Measurements from ENCODE around the gene SORT1. TPM values are rescaled to one million over a fixed set of nuclear protein-coding genes. Genes with fewer than 3 reads are reported as not detected.
A peak's percentile ranks its signal among the peaks of the same experiment; 100 is the strongest.

The SORT1 gene
- total RNA-seq, 3 donors from 2014 or later = 89.8 to 109 (median 107) TPM

DNA sequence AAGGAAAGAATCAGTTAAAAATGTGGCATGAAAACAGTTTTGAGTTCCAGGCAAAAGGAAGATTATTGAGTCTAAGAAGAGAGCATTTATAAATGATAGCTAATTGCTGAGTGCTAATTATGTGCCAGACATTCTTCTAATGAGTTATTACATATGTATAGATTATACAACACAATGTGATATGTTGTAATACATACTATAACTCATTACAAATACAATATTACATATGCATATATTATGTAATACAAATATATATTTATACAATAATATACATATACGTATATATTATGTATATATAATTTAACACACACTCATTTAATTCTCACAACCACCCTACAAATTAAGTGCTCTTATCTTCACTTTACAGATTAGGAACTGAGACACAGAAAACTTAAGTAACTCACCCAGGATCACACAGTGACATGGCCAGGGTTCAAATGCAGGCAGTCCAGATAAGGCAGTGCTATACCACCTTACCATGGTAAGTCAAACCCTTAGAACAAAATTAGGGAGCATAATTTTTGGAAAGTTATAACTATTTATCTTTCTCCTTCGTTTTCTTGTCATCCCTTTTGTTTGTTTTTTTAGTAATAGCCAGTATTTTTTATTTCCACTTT is 4.0 kb downstream of the SORT1 start:
- intact Hi-C loops (cut with DNase I, micrococcal nuclease) = no loop called here
- Histone ChIP-seq H3K36me3 (ENCODE audit: low read depth) (no peaks in the 10 kb centered on the region), H3K4me1 (ENCODE audit: low read depth) (peaks cover 40% of the 10 kb centered on the region), H3K9me3 (no peaks in the 10 kb centered on the region), H3K4me3 (no peak overlapping the region)
- DNase-seq (no peak), ATAC-seq (no peak)
- TF ChIP-seq, protein P1, sequence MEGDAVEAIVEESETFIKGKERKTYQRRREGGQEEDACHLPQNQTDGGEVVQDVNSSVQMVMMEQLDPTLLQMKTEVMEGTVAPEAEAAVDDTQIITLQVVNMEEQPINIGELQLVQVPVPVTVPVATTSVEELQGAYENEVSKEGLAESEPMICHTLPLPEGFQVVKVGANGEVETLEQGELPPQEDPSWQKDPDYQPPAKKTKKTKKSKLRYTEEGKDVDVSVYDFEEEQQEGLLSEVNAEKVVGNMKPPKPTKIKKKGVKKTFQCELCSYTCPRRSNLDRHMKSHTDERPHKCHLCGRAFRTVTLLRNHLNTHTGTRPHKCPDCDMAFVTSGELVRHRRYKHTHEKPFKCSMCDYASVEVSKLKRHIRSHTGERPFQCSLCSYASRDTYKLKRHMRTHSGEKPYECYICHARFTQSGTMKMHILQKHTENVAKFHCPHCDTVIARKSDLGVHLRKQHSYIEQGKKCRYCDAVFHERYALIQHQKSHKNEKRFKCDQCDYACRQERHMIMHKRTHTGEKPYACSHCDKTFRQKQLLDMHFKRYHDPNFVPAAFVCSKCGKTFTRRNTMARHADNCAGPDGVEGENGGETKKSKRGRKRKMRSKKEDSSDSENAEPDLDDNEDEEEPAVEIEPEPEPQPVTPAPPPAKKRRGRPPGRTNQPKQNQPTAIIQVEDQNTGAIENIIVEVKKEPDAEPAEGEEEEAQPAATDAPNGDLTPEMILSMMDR (IDR thresholded peaks at IDR 0.05) = no peak

DNA sequence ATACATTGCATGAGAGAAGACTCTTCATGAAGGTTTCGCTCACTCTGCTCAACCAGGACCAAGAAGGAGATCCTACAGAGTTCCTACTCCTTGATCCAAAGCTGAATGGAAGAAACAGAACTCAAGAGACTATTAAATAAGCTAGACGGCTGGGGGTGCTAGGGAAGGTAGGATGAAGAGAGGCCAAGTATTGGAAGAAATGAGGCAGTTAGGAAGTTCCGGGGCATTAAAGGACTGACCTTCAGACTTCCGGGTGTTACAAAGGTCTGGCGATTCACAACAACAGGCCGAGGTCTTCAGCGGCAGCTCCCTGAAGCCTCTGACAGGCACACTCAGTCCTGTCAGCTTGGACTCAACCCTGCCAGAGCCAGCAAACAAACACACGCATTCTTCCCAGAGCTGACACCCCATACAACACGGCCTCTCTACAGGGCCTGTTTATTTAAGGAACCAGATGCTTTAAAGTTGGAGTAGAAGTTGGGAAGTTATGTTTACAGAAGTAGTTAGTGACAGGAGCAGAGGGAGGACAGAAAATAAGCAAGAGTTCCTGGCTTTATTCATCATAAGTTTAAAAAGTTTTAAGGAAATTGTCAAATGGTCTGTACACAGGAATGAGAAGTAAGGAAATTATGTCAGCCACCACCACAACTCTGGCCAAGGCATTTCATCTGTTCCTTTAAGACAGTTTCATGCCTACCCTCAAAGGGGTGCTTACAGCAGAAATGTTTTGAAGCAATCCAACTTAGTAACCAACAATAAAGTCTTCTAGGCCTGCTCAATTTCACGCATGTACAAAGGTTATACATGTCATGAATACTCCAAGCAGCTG is 4.7 kb downstream of the SORT1 start:
- intact Hi-C loops (cut with DNase I, micrococcal nuclease) = no loop called here
- TF ChIP-seq, protein P1 (IDR thresholded peaks at IDR 0.05) = no peak
- Histone ChIP-seq H3K4me1 (ENCODE audit: low read depth) (peaks cover 33% of the 10 kb centered on the region), H3K4me3 (no peak overlapping the region), H3K36me3 (ENCODE audit: low read depth) (no peaks in the 10 kb centered on the region), H3K9me3 (no peaks in the 10 kb centered on the region)
- ATAC-seq (peak; percentile 78), DNase-seq (peak; percentile 63 to 73 (median 70))

DNA sequence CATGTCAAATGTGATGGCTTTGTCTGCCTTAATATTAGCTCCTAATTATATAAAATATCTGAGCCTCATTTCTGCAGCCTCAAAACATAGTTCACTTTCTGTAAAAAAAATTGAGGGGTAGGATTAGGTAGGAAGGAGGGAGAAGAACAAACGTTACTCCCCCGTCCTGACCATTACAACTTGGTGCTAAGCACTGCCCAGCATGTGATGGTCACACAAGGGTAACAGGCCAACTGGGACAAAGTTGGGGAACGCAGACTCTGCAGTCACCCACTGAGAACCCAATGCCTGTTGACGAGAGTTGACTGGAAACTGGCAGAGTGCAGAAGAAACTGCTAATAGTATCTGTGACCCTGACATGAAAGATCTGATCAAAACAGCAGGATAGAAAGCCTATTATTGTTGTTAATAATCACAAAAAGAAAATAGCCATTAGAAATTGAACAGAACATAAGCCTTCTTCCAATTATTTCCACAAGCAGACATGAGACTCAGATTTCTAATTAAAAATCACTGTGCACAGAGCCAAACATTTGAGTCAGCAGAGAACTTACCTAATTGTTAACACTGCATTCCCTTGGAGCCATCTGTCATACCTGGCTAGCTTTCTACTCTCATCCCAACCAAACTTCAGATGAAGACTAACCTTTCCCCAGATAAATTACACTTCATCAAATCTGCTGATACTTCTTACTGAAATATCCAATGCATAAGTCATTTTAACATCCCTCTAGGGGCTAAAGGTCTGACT is 5.5 kb downstream of the SORT1 start:
- Histone ChIP-seq H3K4me1 (ENCODE audit: low read depth) (peaks cover 33% of the 10 kb centered on the region), H3K9me3 (no peaks in the 10 kb centered on the region), H3K36me3 (ENCODE audit: low read depth) (no peaks in the 10 kb centered on the region), H3K4me3 (no peak overlapping the region)
- intact Hi-C loops (cut with DNase I, micrococcal nuclease) = no loop called here
- TF ChIP-seq, protein P1 (IDR thresholded peaks at IDR 0.05) = no peak
- no peak for DNase-seq
- ATAC-seq = no peak

DNA sequence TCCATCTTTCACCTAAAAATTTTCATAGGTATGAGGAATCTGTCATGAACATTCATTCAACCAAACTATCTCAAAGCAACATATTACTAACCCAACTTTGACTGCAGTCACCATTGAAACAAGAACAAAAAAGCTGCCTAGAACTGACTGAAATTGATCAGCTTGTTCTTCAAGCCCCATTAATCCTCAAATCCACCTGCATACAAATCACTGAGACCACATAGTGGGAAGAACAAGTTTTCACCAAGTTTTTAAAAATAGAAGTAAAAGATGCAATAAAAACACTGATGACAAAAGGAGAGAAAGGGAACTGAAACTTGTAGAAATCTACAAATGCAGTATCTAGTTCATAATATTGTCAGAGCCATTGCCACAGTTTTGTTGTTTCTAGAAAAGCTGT is 6.1 kb downstream of the SORT1 start:
- TF ChIP-seq, protein P1 (IDR thresholded peaks at IDR 0.05) = no peak
- Histone ChIP-seq H3K4me3 (no peak overlapping the region), H3K36me3 (ENCODE audit: low read depth) (no peaks in the 10 kb centered on the region), H3K4me1 (ENCODE audit: low read depth) (peaks cover 33% of the 10 kb centered on the region), H3K9me3 (no peaks in the 10 kb centered on the region)
- ATAC-seq = no peak
- intact Hi-C loops (cut with DNase I, micrococcal nuclease) = no loop called here
- DNase-seq = no peak

DNA sequence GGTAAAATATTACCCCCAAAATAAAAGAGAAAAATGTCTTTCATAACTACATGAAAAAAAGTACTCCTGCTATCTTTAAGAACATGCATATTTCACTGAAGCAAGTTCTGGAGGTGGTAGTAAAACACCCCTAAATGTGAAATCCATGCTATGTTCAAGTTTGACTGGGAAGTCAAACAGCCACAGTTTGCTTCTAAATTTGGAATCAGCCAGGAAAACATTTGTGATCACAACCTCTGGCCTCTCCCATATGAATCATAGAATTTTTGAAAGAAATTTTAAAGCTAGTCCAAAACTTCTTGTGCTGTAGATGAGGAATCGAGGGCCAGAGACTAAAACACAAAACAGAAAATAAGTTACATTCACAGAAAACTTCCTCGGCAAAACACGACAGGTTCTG is 6.6 kb downstream of the SORT1 start:
- intact Hi-C loops (cut with DNase I, micrococcal nuclease) = no loop called here
- DNase-seq (no peak), ATAC-seq (no peak)
- Histone ChIP-seq H3K9me3 (no peaks in the 10 kb centered on the region), H3K4me3 (no peak overlapping the region), H3K4me1 (ENCODE audit: low read depth) (peaks cover 29% of the 10 kb centered on the region), H3K36me3 (ENCODE audit: low read depth) (no peaks in the 10 kb centered on the region)
- TF ChIP-seq, protein P1 (IDR thresholded peaks at IDR 0.05) = no peak
